ENCODE data around the gene MYO6. TPM values are rescaled to one million over a fixed set of nuclear protein-coding genes. Genes with fewer than 3 reads are reported as not detected.

The MYO6 gene
- total and polyA plus RNA-seq, 2 experiments from 2014 or later = 39.8 to 71.1 TPM

DNA sequence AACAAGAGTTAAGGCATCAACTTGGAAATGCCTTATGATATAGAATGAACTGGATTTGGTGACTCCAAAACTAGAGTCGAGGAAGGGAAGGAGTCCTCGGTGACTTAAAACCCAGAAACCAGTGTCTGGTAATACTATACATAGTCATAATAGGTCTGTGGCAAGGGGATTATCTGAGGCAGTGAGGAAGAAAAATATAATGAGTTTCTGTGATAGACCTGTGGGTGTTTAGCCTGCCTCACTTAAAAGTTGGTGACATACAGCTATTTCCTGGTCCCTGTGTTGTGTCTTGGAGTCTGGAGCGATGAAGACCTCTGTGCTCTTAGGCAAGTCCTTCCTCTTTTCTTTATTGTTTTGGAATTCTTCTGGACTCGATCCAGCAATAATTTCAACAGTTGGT, 5.1 kb upstream of the MYO6 start:
- no peaks in the 10 kb centered on the region for H3K9me3 ChIP-seq (ENCODE audit: low read depth)
- no peak overlapping the region for H2AFZ ChIP-seq
- DNase-seq (ENCODE audit: low spot score) = no peak
- H3K4me2 ChIP-seq = no peak overlapping the region
- no peak for TF ChIP-seq EZH2 (IDR thresholded peaks at IDR 0.05; ENCODE audit: borderline replicate concordance)
- TF ChIP-seq, protein P1, sequence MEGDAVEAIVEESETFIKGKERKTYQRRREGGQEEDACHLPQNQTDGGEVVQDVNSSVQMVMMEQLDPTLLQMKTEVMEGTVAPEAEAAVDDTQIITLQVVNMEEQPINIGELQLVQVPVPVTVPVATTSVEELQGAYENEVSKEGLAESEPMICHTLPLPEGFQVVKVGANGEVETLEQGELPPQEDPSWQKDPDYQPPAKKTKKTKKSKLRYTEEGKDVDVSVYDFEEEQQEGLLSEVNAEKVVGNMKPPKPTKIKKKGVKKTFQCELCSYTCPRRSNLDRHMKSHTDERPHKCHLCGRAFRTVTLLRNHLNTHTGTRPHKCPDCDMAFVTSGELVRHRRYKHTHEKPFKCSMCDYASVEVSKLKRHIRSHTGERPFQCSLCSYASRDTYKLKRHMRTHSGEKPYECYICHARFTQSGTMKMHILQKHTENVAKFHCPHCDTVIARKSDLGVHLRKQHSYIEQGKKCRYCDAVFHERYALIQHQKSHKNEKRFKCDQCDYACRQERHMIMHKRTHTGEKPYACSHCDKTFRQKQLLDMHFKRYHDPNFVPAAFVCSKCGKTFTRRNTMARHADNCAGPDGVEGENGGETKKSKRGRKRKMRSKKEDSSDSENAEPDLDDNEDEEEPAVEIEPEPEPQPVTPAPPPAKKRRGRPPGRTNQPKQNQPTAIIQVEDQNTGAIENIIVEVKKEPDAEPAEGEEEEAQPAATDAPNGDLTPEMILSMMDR (IDR thresholded peaks at IDR 0.05; ENCODE audit: poor library complexity) = no peak
- TF ChIP-seq EZH2phosphoT487 (IDR thresholded peaks at IDR 0.05; ENCODE audit: low read depth, severe bottlenecking, unreplicated experiment) = no peak
- H3K27me3 ChIP-seq = no peaks in the 10 kb centered on the region
- no peaks in the 10 kb centered on the region for H3K79me2 ChIP-seq
- H4K20me1 ChIP-seq (ENCODE audit: insufficient read depth, poor library complexity, severe bottlenecking) = no peaks in the 10 kb centered on the region
- H3K4me3 ChIP-seq = no peak overlapping the region
- H3K27ac ChIP-seq = no peak overlapping the region
- no peaks in the 10 kb centered on the region for H3K9me2 ChIP-seq (replicated peaks; ENCODE audit: insufficient read depth)
- no peaks in the 10 kb centered on the region for H3K4me1 ChIP-seq (ENCODE audit: insufficient read depth)
- no peaks in the 10 kb centered on the region for H3K36me3 ChIP-seq (replicated peaks; ENCODE audit: insufficient read depth, low read depth)
- WGBS (ENCODE audit: low lambda C conversion rate, missing lambda C conversion rate) = 92% methylated on average over 4 of the region's 4 CpGs

DNA sequence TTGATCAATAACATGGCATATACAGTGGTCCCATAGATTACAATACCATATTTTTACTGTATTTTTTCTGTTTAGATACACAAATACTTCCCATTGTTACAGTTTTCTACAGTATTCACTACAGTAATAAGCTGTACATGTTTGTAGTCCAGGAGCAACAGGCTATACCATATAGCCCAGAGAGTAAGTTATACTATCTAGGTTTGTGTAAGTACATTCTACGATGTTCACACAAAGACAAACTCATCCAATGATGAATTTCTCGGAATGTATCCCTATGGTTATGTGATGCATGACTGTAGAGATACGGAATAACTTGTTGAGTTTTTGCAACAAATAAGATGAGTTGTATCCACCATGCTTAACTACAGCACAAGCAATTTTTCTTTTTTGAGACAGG, 3.6 kb upstream of the MYO6 start:
- Histone ChIP-seq H3K4me3 (no peak overlapping the region), H3K27ac (no peak overlapping the region), H3K79me2 (peaks cover 4% of the 10 kb centered on the region), H3K36me3 (replicated peaks; ENCODE audit: insufficient read depth, low read depth) (no peaks in the 10 kb centered on the region), H4K20me1 (ENCODE audit: insufficient read depth, poor library complexity, severe bottlenecking) (no peaks in the 10 kb centered on the region), H3K9me2 (replicated peaks; ENCODE audit: insufficient read depth) (no peaks in the 10 kb centered on the region), H3K27me3 (no peaks in the 10 kb centered on the region), H3K4me1 (ENCODE audit: insufficient read depth) (no peaks in the 10 kb centered on the region), H3K9me3 (ENCODE audit: low read depth) (no peaks in the 10 kb centered on the region), H2AFZ (no peak overlapping the region), H3K4me2 (no peak overlapping the region)
- no peak for DNase-seq (ENCODE audit: low spot score)
- WGBS (ENCODE audit: low lambda C conversion rate, missing lambda C conversion rate) = 93% methylated on average over 3 of the region's 3 CpGs
- no peak for TF ChIP-seq EZH2phosphoT487 (IDR thresholded peaks at IDR 0.05; ENCODE audit: low read depth, severe bottlenecking, unreplicated experiment)
- no peak for TF ChIP-seq EZH2 (IDR thresholded peaks at IDR 0.05; ENCODE audit: borderline replicate concordance)
- TF ChIP-seq, protein P1 (IDR thresholded peaks at IDR 0.05; ENCODE audit: poor library complexity) = no peak

DNA sequence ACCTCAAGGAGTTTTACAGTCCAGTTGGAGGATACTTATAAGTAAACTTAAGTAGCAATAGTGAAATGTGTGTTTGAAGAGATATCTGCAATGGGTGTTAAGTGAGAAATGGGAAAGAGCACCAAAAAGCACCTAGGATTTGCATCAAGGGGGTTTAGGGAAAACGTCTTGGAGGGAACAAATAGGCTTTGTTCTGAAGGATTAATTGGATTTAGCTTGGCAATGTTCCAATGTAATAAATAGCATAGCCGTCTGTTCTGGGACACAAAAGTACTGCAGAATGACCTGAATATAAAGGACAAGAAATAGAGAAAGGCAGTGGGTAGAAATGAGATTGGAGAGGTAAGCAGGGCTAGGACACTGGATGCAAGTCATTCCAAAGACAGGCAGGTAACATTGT, 2.8 kb upstream of the MYO6 start:
- no peak for TF ChIP-seq EZH2phosphoT487 (IDR thresholded peaks at IDR 0.05; ENCODE audit: low read depth, severe bottlenecking, unreplicated experiment)
- TF ChIP-seq, protein P1 (IDR thresholded peaks at IDR 0.05; ENCODE audit: poor library complexity) = no peak
- no peak for TF ChIP-seq EZH2 (IDR thresholded peaks at IDR 0.05; ENCODE audit: borderline replicate concordance)
- H3K4me2 ChIP-seq = no peak overlapping the region
- H3K36me3 ChIP-seq (replicated peaks; ENCODE audit: insufficient read depth, low read depth) = no peaks in the 10 kb centered on the region
- H3K4me1 ChIP-seq (ENCODE audit: insufficient read depth) = peaks cover 4% of the 10 kb centered on the region
- H4K20me1 ChIP-seq (ENCODE audit: insufficient read depth, poor library complexity, severe bottlenecking) = no peaks in the 10 kb centered on the region
- no peak overlapping the region for H3K4me3 ChIP-seq
- H3K9me3 ChIP-seq (ENCODE audit: low read depth) = no peaks in the 10 kb centered on the region
- WGBS (ENCODE audit: low lambda C conversion rate, missing lambda C conversion rate) = 20% methylated on average over 2 of the region's 2 CpGs
- no peak overlapping the region for H3K27ac ChIP-seq
- no peak overlapping the region for H2AFZ ChIP-seq
- DNase-seq (ENCODE audit: low spot score) = no peak
- no peaks in the 10 kb centered on the region for H3K27me3 ChIP-seq
- H3K9me2 ChIP-seq (replicated peaks; ENCODE audit: insufficient read depth) = no peaks in the 10 kb centered on the region
- peaks cover 10% of the 10 kb centered on the region for H3K79me2 ChIP-seq
